HEK293 (cell line): ENCODE measurements around the gene PRTN3.

Experiments used
- CTCF ChIA-PET: fragments of 350-600 bp; formaldehyde crosslinking; extraction: SDS; loops from one replicate; lab custom pipeline; 2021; ENCODE audit warnings: antibody characterized with exemption; lab: Yijun Ruan, JAX
- POLR2A ChIA-PET: fragments of 300-600 bp; formaldehyde crosslinking; extraction: SDS; loops from one replicate; lab custom pipeline; 2020; ENCODE audit warnings: antibody characterized with exemption, inconsistent platforms; lab: Yijun Ruan, JAX
- H3K27ac ChIP-seq: fragments of 200-500 bp; sonication (Bioruptor generic); 2 replicates; pipeline ENCODE4 v1.5.1; 2014; ENCODE audit warnings: low read depth, low read length, control low read depth, inconsistent platforms; ENCODE audit errors: extremely low read depth
- H3K36me3 ChIP-seq, 2 experiments: fragments of 200-500 bp in 1 of 2; sonication (Bioruptor generic) in 1 of 2; 1 replicate in 1 of 2; 2 replicates in 1 of 2; pipeline ENCODE4 v1.5.1; 2014 to 2017; ENCODE audit warnings: inconsistent platforms in 2 of 2, low read length in 2 of 2; ENCODE audit not compliant: control insufficient read depth in 2 of 2, insufficient read depth in 1 of 2
- H3K4me1 ChIP-seq: fragments of 200-500 bp; sonication (Bioruptor generic); 2 replicates; pipeline ENCODE4 v1.5.1; 2014; ENCODE audit warnings: mild to moderate bottlenecking, low read length, inconsistent platforms; ENCODE audit not compliant: control insufficient read depth, insufficient read depth
- H3K4me3 ChIP-seq: 2 replicates; pipeline ENCODE4 v1.5.1; 2011; ENCODE audit warnings: low read depth, mild to moderate bottlenecking, control low read depth, low read length, moderate library complexity
- H3K9me3 ChIP-seq: fragments of 200-500 bp; sonication (Bioruptor generic); 2 replicates; pipeline ENCODE4 v1.5.1; 2014; ENCODE audit warnings: low read depth, low read length, inconsistent platforms; ENCODE audit not compliant: control insufficient read depth, insufficient read depth
- EGR2 ChIP-seq: fragments of 450-650 bp; formaldehyde crosslinking; IDR thresholded peaks from 2 replicates; pipeline ENCODE4 v1.5.1; 2016; ENCODE audit warnings: low read depth, missing biosample characterization, missing genetic modification characterization
- ELK4 ChIP-seq: IDR thresholded peaks from 2 replicates; pipeline ENCODE4 v1.6.1; 2011; ENCODE audit warnings: mild to moderate bottlenecking, low read depth, low read length, borderline replicate concordance
- GFI1B ChIP-seq: fragments of 450-650 bp; formaldehyde crosslinking; IDR thresholded peaks from 2 replicates; pipeline ENCODE4 v1.5.1; 2016; ENCODE audit warnings: missing biosample characterization, missing genetic modification characterization
- GLIS1 ChIP-seq: fragments of 450-650 bp; formaldehyde crosslinking; IDR thresholded peaks from 2 replicates; pipeline ENCODE4 v1.5.1; 2016; ENCODE audit warnings: missing biosample characterization, missing genetic modification characterization
- KLF1 ChIP-seq: fragments of 450-650 bp; formaldehyde crosslinking; IDR thresholded peaks from 2 replicates; pipeline ENCODE4 v1.5.1; 2016; ENCODE audit warnings: missing biosample characterization, missing genetic modification characterization
- KLF17 ChIP-seq: fragments of 450-650 bp; formaldehyde crosslinking; IDR thresholded peaks from 2 replicates; pipeline ENCODE4 v1.5.1; 2016; ENCODE audit warnings: missing biosample characterization, missing genetic modification characterization
- KLF7 ChIP-seq: fragments of 450-650 bp; formaldehyde crosslinking; IDR thresholded peaks from 2 replicates; pipeline ENCODE4 v1.5.1; 2016; ENCODE audit warnings: missing biosample characterization, missing genetic modification characterization, borderline replicate concordance
- KLF8 ChIP-seq: fragments of 450-650 bp; formaldehyde crosslinking; IDR thresholded peaks from 2 replicates; pipeline ENCODE4 v1.5.1; 2016; ENCODE audit warnings: missing biosample characterization, missing genetic modification characterization
- KLF9 ChIP-seq: fragments of 450-650 bp; formaldehyde crosslinking; IDR thresholded peaks from 2 replicates; pipeline ENCODE4 v1.5.1; 2016; ENCODE audit warnings: missing biosample characterization, missing genetic modification characterization, low read depth
- PATZ1 ChIP-seq: fragments of 450-650 bp; formaldehyde crosslinking; IDR thresholded peaks from 2 replicates; pipeline ENCODE4 v1.5.1; 2016; ENCODE audit warnings: missing biosample characterization, missing genetic modification characterization
- SP2 ChIP-seq: fragments of 450-650 bp; formaldehyde crosslinking; IDR thresholded peaks from 2 replicates; pipeline ENCODE4 v1.5.1; 2016; ENCODE audit warnings: missing biosample characterization, missing genetic modification characterization
- ZEB2 ChIP-seq: fragments of 450-650 bp; formaldehyde crosslinking; IDR thresholded peaks from 2 replicates; pipeline ENCODE4 v1.5.1; 2016; ENCODE audit warnings: missing biosample characterization, missing genetic modification characterization
- ZNF138 ChIP-seq: fragments of 450-650 bp; formaldehyde crosslinking; IDR thresholded peaks from 2 replicates; pipeline ENCODE4 v1.5.1; 2016; ENCODE audit warnings: missing biosample characterization, missing genetic modification characterization, borderline replicate concordance
- ZNF146 ChIP-seq: fragments of 450-650 bp; formaldehyde crosslinking; IDR thresholded peaks from 2 replicates; pipeline ENCODE4 v1.5.1; 2016; ENCODE audit warnings: missing biosample characterization, missing genetic modification characterization
- ZNF174 ChIP-seq: fragments of 450-650 bp; formaldehyde crosslinking; IDR thresholded peaks from 2 replicates; pipeline ENCODE4 v1.5.0; 2017; ENCODE audit warnings: missing biosample characterization, mild to moderate bottlenecking, missing genetic modification characterization
- ZNF324 ChIP-seq: fragments of 450-650 bp; formaldehyde crosslinking; IDR thresholded peaks from 2 replicates; pipeline ENCODE4 v1.5.1; 2016; ENCODE audit warnings: missing biosample characterization, missing genetic modification characterization
- ZNF341 ChIP-seq: fragments of 450-650 bp; formaldehyde crosslinking; IDR thresholded peaks from 2 replicates; pipeline ENCODE4; 2016; ENCODE audit warnings: low read depth, missing biosample characterization, missing genetic modification characterization
- ZNF354C ChIP-seq: fragments of 450-650 bp; formaldehyde crosslinking; IDR thresholded peaks from 2 replicates; pipeline ENCODE4 v1.5.1; 2016; ENCODE audit warnings: missing biosample characterization, missing genetic modification characterization, low read depth, borderline replicate concordance
- ZNF394 ChIP-seq: fragments of 450-650 bp; formaldehyde crosslinking; IDR thresholded peaks from 2 replicates; pipeline ENCODE4 v1.5.1; 2016; ENCODE audit warnings: missing biosample characterization, missing genetic modification characterization, mild to moderate bottlenecking, moderate library complexity, borderline replicate concordance
- ZNF473 ChIP-seq: fragments of 450-650 bp; formaldehyde crosslinking; IDR thresholded peaks from 2 replicates; pipeline ENCODE4 v1.5.1; 2017; ENCODE audit warnings: missing biosample characterization, missing genetic modification characterization
- ZNF544 ChIP-seq: fragments of 450-650 bp; formaldehyde crosslinking; IDR thresholded peaks from 2 replicates; pipeline ENCODE4 v1.5.0; 2017; ENCODE audit warnings: missing biosample characterization, missing genetic modification characterization
- ZNF585B ChIP-seq: fragments of 450-650 bp; formaldehyde crosslinking; IDR thresholded peaks from 2 replicates; pipeline ENCODE4 v1.5.1; 2016; ENCODE audit warnings: missing biosample characterization, missing genetic modification characterization
- ZNF610 ChIP-seq: fragments of 450-650 bp; formaldehyde crosslinking; IDR thresholded peaks from 2 replicates; pipeline ENCODE4 v1.5.1; 2016; ENCODE audit warnings: missing biosample characterization, missing genetic modification characterization, borderline replicate concordance
- ZNF626 ChIP-seq: fragments of 450-650 bp; sonication (Bioruptor Pico); formaldehyde crosslinking; IDR thresholded peaks from 2 replicates; pipeline ENCODE4 v1.5.1; 2018; ENCODE audit warnings: missing biosample characterization, missing genetic modification characterization, inconsistent platforms
- ZNF629 ChIP-seq: fragments of 450-650 bp; formaldehyde crosslinking; IDR thresholded peaks from 2 replicates; pipeline ENCODE4 v1.5.1; 2017; ENCODE audit warnings: missing biosample characterization, missing genetic modification characterization
- ZNF645 ChIP-seq: fragments of 450-650 bp; formaldehyde crosslinking; IDR thresholded peaks from 2 replicates; pipeline ENCODE4; 2016; ENCODE audit warnings: missing biosample characterization, missing genetic modification characterization
- ZNF670 ChIP-seq: fragments of 450-650 bp; formaldehyde crosslinking; IDR thresholded peaks from 2 replicates; pipeline ENCODE4 v1.5.1; 2016; ENCODE audit warnings: missing biosample characterization, missing genetic modification characterization, low read depth
- ZNF692 ChIP-seq: fragments of 450-650 bp; formaldehyde crosslinking; IDR thresholded peaks from 2 replicates; pipeline ENCODE4 v1.5.1; 2016; ENCODE audit warnings: missing biosample characterization, missing genetic modification characterization
- ZNF701 ChIP-seq: fragments of 450-650 bp; formaldehyde crosslinking; IDR thresholded peaks from 2 replicates; pipeline ENCODE4 v1.5.1; 2016; ENCODE audit warnings: missing biosample characterization, missing genetic modification characterization
- ZNF76 ChIP-seq: fragments of 450-650 bp; formaldehyde crosslinking; IDR thresholded peaks from 2 replicates; pipeline ENCODE4; 2016; ENCODE audit warnings: low read depth, missing biosample characterization, missing genetic modification characterization, borderline replicate concordance

Gene PRTN3

GRCh38 chr19:872266-872951 is 31.6 kb downstream of the PRTN3 start:
- Histone ChIP-seq H3K9me3 (no peaks in the 10 kb centered on the region), H3K4me3 (no peak overlapping the region), H3K4me1 (no peaks in the 10 kb centered on the region; the same call in 1 of the 2 replicates), H3K36me3 (peaks cover 7 to 68% of the 10 kb centered on the region in 2 experiments; a peak in 2 of 3 replicates), H3K27ac (no peak overlapping the region)
- ChIA-PET CTCF (no interaction called here), POLR2A (interaction anchor here (0.5 kb wide), 1 partner anchor 26 kb away, joined by 3 read pairs; no protein-coding TSS in a partner anchor)
- TF ChIP-seq SP2 (tag by site-specific recombination) (peak; percentile 55), ZNF626 (tag by site-specific recombination) (no peak), KLF8 (peak; percentile 41; the same call in 1 of the 2 replicates), EGR2 (tag by site-specific recombination) (0 out of 2 replicates have a peak, but pooled peaks have one; percentile 34), PATZ1 (peak; percentile 74), KLF9 (peak; percentile 72), ELK4 (no peak), GLIS1 (tag by site-specific recombination) (0 out of 2 replicates have a peak, but pooled peaks have one; percentile 10), KLF17 (tag by site-specific recombination) (0 out of 2 replicates have a peak, but pooled peaks have one; percentile 23), KLF1 (peak; percentile 88), ZNF645 (tag by site-specific recombination) (no peak), KLF7 (tag by site-specific recombination) (0 out of 2 replicates have a peak, but pooled peaks have one; percentile 19), ZNF692 (tag by site-specific recombination) (0 out of 2 replicates have a peak, but pooled peaks have one; percentile 15)

- Histone ChIP-seq H3K4me3 (no peak overlapping the region), H3K36me3 (peaks cover 7 to 61% of the 10 kb centered on the region in 2 experiments; a peak in 2 of 3 replicates), H3K4me1 (no peaks in the 10 kb centered on the region; the same call in 1 of the 2 replicates), H3K9me3 (no peaks in the 10 kb centered on the region), H3K27ac (no peak overlapping the region)
- CTCF ChIA-PET: no interaction called here
- POLR2A ChIA-PET: interaction anchor here (0.5 kb wide), 1 partner anchor 25 kb away, joined by 3 read pairs; no protein-coding TSS in a partner anchor
- TF ChIP-seq ZNF701 (tag by site-specific recombination) (no peak), ZNF146 (tag by site-specific recombination) (no peak), ZNF585B (tag by site-specific recombination) (no peak), ZNF341 (tag by site-specific recombination) (no peak), GFI1B (tag by site-specific recombination) (no peak), ZNF354C (no peak), ZNF324 (no peak), ZNF544 (no peak), ZNF629 (no peak), ZNF394 (tag by site-specific recombination) (no peak), ZNF670 (tag by site-specific recombination) (no peak), ZNF610 (no peak), ZNF76 (tag by site-specific recombination) (no peak), ZNF473 (tag by site-specific recombination) (no peak), ZNF138 (no peak), ZEB2 (tag by site-specific recombination) (no peak), ZNF174 (tag by site-specific recombination) (no peak)
These were observed 32.3 kb downstream of the PRTN3 start for GRCh38 chr19:873084-873483.
